ENCODE results near the gene THTPA.
A peak's percentile ranks its signal among the peaks of the same experiment; 100 is the strongest.

The THTPA gene

DNA sequence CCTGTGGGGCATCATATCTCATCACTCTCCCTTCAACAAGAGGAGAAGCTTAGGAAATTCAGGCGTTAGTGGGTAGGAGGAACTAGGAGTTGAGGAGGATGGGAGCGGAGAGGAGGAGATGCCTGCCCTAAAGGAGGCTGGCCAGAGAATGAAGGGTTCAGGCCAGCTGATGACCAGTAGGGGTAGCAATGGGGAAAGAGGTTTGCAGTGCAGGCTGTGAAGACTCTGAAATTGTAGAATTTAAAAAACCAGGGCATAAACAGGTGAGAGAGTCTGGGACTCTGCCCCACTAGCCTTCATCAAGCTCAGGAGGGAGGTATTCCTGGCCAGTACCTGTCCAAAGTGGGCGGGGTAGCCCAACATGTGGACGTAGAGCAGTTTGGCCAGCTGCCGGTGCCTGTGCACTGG is 10.7 kb downstream of the THTPA start:
- H3K9me3 Mint-ChIP-seq, result no peaks in the 10 kb centered on the region
- ATAC-seq, result peak; percentile 5
- peaks cover 39% of the 10 kb centered on the region for H3K4me1 Mint-ChIP-seq
- H3K4me3 Mint-ChIP-seq, result peak overlapping the region; percentile 100
- peak overlapping the region; percentile 92 for H3K27ac Mint-ChIP-seq
- H3K36me3 Mint-ChIP-seq, result peaks cover 28% of the 10 kb centered on the region
- peaks cover 6% of the 10 kb centered on the region for H3K27me3 Mint-ChIP-seq

DNA sequence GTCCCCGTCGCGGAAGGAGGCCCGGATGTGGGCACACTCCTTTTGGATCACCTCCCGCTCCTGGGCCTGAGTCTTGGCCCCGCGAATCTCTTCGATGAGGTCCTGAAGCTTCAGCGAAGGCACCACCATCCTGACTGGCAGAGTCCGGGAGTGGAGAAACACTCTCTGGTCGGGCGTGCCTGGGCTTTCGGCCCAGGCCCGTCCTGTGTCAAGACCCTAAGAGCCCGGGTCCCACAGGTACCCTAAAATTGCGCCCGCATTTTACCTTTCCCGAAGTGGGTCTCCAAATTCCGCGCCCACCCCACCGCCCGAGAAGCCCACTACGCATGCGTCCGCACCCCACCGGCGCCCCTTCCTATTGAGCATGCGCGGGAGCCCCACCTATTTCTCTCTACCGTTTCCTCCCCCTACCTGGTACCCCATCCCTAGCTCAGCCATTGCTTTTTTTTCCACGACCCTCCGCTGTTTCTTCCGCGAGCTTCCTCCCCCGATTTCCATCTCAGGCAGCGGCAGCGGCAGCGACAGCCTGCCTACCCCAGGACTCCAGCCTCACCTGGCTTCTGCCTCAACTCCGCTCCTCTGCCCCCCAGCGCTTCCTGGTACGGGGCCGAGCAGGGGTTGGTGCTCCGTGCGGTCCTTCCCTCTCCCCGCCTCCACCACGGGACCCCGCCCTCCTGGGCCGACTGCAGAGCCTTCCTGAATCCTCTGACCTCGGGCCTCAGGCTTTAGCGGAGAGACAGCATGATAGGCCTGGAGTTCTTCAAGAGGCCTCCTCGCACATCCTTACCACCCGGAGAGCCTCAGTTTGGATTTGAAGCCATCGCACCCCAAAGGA is 11.3 kb downstream of the THTPA start, which contains the start of gene AP1G2:
Gene AP1G2, minus strand, starts transcription at position 606 of the 835 bp plus-strand sequence. Its CDS starts 477 bp downstream, at position 129.
- H3K9me3 Mint-ChIP-seq, result no peaks in the 10 kb centered on the region
- peak within 1 kb of the TSS; percentile 92 for H3K27ac Mint-ChIP-seq
- peak within 1 kb of the TSS; percentile 100 for H3K4me3 Mint-ChIP-seq
- peak; percentile 98 for ATAC-seq
- H3K4me1 Mint-ChIP-seq, result peaks cover 39% of the 10 kb centered on the region
- H3K36me3 Mint-ChIP-seq, result peaks cover 25% of the 10 kb centered on the region
- H3K27me3 Mint-ChIP-seq, result peaks cover 13% of the 10 kb centered on the region

DNA sequence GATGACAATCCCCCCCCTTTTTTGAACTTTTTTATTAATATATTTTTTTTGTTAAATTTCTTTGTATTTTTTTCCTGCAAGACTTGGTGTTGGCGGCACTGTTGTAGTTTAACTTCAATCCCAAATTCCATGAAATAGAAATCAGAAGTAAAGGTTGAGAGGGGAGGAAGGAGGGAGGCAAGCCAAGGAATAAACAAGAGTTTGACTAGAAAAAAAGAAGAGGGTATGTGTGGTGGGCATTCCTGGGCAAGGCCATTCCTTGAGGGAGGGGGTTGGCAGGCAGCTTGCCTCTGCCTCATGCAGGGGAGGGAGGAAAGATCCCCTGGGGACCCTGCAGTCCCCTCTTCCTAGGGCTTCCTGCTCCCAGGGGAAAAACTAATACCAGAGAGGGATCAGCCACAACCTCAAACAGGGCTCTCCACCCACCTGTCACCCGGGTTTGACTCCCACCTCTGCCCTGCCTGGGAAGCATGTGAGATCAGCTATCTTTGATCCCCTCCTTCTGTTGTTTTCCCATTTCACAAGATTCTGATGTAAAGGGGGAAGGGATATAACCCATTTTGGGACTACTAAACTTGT is 12.0 kb downstream of the THTPA start:
- peak overlapping the region; percentile 92 for H3K27ac Mint-ChIP-seq
- H3K9me3 Mint-ChIP-seq, result no peaks in the 10 kb centered on the region
- peaks cover 20% of the 10 kb centered on the region for H3K27me3 Mint-ChIP-seq
- no peak for ATAC-seq
- H3K4me1 Mint-ChIP-seq, result peaks cover 35% of the 10 kb centered on the region
- peak overlapping the region; percentile 100 for H3K4me3 Mint-ChIP-seq
- H3K36me3 Mint-ChIP-seq, result peaks cover 21% of the 10 kb centered on the region

DNA sequence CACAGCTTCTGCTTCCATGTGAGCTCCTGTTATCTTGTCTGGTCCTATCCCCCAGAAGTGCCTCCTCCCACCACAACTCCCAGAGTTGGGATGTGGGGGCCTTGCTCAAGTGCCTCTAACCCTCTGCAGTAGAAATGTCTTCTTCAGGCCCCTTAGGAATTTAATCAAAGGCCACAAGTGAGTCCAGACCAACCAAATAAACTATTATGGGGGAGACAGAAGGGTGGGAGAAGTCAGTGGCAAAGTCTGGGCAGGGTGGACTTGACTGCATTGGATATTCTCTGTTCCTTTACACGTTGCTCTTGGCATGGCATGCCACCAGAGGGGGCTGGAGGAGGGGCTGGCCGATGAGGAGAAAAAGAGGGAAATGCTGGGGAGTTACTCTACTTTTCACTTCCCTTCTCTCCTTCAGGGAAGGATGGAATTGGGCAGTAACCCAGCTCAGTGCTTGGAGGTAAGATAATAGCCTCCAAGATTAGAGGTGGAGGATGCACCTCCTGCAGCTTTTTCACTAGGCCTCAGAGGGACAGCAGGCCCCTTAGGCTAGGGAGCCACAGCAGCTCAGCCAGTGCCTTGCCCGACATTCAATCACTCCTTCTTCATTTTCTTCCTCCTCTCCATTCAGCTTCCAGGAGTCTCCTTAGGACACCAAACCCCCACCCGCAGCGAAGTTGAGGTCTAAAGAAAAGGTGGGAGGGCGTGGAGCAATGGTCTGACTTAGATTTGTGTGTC is 12.7 kb downstream of the THTPA start:
- no peak for ATAC-seq
- H3K36me3 Mint-ChIP-seq, result peaks cover 17% of the 10 kb centered on the region
- no peaks in the 10 kb centered on the region for H3K9me3 Mint-ChIP-seq
- H3K4me1 Mint-ChIP-seq, result peaks cover 33% of the 10 kb centered on the region
- H3K27me3 Mint-ChIP-seq, result peaks cover 21% of the 10 kb centered on the region
- H3K4me3 Mint-ChIP-seq, result peak overlapping the region; percentile 100
- H3K27ac Mint-ChIP-seq, result peak overlapping the region; percentile 92

DNA sequence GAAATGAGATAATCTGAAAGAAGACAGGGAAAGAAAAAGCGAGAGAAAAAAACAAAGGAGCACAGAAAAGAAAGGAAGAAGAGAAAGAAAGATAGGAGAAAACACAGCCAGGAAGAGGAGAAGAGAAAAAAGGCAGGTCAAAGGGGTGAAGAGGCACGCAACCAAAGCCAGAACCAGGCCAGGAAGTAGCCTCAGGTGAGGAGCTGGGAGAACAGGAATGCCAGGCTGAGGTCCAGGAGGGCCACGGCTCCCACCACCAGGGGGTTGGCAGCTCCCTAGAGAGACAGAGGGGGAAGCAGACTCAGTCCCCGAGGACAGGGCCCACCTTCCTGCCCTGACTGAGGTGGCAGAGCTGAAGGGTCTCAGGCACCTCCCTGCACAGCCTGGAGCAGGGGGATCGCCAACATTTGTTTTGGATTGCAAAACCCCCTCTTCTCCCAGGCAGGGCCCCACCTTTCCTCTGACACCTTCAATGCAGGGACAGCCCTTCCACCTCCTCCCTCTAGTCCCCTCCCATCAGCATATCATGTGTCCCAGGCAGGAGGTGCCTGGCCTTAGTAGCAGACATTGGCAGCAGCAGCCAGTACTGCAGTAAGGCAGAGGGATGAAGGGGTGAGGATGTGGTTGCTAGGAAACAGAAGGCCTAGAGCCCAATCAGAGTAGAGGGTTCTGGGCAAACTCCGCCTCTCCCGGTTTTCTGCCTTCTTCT is 13.5 kb downstream of the THTPA start:
- H3K4me1 Mint-ChIP-seq, result peaks cover 27% of the 10 kb centered on the region
- H3K9me3 Mint-ChIP-seq, result no peaks in the 10 kb centered on the region
- ATAC-seq, result no peak
- H3K27me3 Mint-ChIP-seq, result peaks cover 29% of the 10 kb centered on the region
- peaks cover 11% of the 10 kb centered on the region for H3K36me3 Mint-ChIP-seq
- H3K4me3 Mint-ChIP-seq, result no peak overlapping the region
- H3K27ac Mint-ChIP-seq, result peak overlapping the region; percentile 92

DNA sequence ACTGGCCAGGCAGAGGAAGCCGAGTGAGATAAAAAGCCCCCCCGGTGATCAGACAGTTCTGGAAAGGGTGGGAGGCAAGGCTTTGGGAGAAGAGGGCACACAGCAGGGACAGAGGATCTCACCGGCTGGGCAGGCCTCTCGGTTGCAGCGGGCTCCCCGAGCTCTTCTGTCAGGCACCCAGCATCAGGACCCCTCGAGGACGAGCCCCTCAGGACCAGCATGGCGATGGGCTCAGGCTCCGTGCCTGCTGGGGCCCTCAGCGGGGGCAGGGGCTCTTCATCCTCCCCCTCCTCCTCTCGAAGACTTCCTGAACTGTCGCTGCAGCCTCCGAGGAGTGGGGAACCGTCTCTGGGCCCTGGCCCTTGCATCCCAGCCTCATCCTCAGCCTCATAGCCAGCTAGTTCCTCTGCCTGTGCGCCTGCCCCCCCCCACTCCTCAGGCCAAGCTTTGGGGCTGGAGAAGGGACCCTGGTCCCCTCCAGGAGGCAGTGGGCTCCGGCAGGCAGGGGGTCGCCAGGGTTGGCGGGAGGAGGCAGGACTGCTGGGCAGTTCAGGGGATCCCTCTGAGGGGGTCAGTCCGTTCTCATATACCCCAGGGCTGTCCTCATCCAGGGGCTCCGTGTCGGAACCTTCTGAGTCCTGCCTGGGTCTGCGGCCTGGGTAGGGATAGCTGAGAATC is 14.9 kb downstream of the THTPA start:
- Mint-ChIP-seq H3K27me3 (peaks cover 41% of the 10 kb centered on the region), H3K9me3 (no peaks in the 10 kb centered on the region), H3K36me3 (no peaks in the 10 kb centered on the region), H3K4me1 (peaks cover 21% of the 10 kb centered on the region), H3K4me3 (no peak overlapping the region), H3K27ac (no peak overlapping the region)
- no peak for ATAC-seq

DNA sequence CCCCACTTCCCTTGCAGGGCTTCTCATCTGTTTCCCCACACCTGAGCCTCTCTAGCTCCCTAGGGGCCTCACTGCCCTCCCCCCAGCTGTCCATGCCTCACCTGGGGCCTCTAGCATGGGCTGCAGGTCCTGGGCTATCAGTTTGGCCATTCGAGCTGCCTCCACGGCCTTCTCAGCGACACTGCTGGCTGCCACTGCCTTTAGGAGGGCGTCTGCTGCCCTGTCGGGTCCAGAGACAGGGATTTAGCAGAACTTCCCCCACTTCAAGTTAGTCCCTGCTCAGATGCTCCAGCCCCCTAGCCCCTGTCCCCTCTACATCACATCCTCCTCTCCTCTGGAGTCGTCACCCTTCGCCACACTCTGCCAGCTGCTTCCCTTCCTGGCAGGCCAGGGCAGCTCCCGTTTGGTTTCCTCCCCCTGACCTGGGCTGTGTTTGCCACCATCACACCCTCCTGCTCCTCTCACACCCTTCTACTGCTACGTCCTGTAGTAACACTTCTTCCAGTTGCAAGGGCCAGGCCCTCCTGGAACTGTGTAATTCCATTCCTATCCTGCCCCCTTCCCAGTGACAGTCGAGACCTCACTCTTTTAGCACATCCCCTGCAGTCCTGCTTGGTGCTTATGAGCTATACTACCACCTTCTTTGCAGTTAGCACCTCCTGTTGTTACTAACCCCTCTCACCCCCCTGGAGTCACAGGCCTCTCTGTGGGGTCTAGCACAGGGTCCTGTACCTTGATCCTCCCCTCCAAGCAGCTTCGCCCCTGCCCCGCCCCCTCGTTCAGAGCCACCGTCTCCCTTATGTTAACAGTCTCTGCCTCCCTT is 15.8 kb downstream of the THTPA start:
- H3K27ac Mint-ChIP-seq, result no peak overlapping the region
- ATAC-seq, result no peak
- peaks cover 51% of the 10 kb centered on the region for H3K27me3 Mint-ChIP-seq
- H3K4me3 Mint-ChIP-seq, result no peak overlapping the region
- no peaks in the 10 kb centered on the region for H3K36me3 Mint-ChIP-seq
- H3K9me3 Mint-ChIP-seq, result no peaks in the 10 kb centered on the region
- peaks cover 20% of the 10 kb centered on the region for H3K4me1 Mint-ChIP-seq

DNA sequence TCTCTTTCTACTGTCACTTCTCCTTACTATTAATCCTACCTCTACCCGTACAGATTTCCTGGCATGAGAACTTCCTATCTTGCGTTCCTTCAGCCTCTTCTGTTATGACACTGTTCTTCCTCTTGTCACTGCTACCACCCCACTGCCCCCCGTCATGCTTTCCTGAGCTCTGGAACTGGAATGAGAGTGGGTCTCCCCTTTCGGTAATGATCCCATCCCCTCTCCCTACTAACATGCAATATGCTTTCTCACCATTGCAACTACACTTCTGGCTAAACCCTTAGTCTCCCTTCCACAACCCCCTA is 16.4 kb downstream of the THTPA start:
- Mint-ChIP-seq H3K36me3 (no peaks in the 10 kb centered on the region), H3K4me3 (no peak overlapping the region), H3K27ac (no peak overlapping the region), H3K9me3 (no peaks in the 10 kb centered on the region), H3K27me3 (peaks cover 56% of the 10 kb centered on the region), H3K4me1 (peaks cover 22% of the 10 kb centered on the region)
- ATAC-seq, result no peak

DNA sequence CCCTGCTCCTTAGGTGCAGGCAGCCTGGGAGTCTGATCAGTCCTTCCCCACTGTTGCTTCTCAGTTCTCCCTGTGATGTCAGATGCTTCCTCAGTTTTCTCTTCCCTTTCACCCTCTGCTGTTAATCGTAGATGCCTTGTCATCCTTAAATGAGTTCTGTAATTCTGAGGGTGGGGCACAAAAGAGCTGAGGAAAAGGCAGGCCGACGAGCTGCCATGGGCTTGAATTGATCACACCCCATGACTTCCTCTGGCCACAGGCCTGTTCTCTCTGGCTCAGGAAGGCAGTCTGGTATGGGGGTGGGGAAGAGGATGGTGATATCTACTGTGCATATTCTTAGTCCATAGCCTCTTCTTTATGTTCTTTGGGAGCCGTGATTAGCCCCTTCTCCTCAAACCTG is 16.8 kb downstream of the THTPA start:
- H3K4me1 Mint-ChIP-seq, result peaks cover 26% of the 10 kb centered on the region
- H3K36me3 Mint-ChIP-seq, result no peaks in the 10 kb centered on the region
- H3K4me3 Mint-ChIP-seq, result no peak overlapping the region
- H3K27ac Mint-ChIP-seq, result no peak overlapping the region
- peaks cover 59% of the 10 kb centered on the region for H3K27me3 Mint-ChIP-seq
- H3K9me3 Mint-ChIP-seq, result no peaks in the 10 kb centered on the region
- ATAC-seq, result no peak

DNA sequence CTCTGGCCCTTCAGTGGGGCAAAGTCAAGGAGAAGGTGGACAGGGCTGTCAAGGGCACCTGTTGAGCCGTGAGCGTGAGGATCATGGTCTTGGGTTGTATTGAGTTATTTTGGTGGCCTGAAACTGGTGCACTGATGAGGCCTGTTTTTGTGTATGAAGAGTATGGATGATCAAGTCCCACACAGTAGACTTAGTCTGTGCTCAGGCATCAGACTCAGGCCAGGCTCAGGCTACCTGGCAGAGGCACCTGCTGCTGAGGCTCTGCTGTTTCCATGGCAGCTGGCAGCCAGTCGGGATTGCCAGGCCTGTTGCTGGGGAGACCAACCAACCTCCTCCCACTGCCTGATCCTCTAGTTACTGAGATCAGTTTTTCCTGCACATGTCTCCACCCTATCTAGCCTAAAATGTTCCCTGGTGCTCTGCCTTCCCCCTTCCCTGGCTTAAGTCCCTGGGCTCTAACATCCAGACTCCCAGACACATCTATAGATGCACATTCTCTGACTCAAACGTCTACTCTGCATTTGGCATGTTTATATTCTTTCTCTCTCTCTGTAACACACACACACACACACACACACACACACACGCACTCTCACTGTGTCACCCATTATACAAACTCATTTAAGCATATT is 17.4 kb downstream of the THTPA start:
- Mint-ChIP-seq H3K4me3 (no peak overlapping the region), H3K27me3 (peaks cover 66% of the 10 kb centered on the region), H3K9me3 (no peaks in the 10 kb centered on the region), H3K27ac (no peak overlapping the region), H3K36me3 (no peaks in the 10 kb centered on the region), H3K4me1 (peaks cover 26% of the 10 kb centered on the region)
- ATAC-seq, result no peak

DNA sequence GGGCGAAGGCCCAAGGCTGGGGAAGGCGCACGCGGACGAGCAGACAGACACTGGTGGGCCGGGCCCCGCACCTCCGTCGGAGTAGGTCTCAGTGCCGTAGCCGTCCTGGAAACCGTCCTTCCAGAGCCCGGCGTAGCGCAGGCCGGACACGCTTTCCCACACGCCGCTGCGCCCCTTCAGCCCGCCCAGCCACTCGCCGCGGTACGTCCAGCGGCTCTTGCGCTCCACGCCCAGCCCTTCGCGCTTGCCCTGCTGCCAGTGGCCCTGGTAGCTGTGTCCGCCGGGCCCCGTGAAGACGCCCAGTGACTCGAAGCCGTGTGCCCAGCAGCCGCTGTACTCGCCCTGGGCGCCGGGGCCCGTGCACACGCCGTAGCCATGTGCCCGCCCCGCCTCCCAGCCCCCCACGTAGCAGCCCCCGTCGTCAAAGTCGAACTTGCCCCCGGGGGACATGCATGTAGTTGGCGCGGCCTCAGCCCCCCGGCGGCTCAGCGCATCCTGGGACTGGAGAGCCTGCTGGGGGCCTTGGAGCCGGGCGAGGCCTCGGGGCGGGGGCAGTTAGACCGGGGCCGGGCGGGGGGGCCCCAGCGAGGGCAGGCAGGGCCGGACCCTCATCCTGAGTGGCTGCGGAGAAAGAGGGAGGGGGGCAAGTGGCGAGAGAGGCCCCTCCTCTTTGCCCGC is 21.1 kb downstream of the THTPA start:
- H3K36me3 Mint-ChIP-seq, result no peaks in the 10 kb centered on the region
- H3K9me3 Mint-ChIP-seq, result no peaks in the 10 kb centered on the region
- H3K4me3 Mint-ChIP-seq, result peak overlapping the region; percentile 57
- H3K27me3 Mint-ChIP-seq, result peaks cover 75% of the 10 kb centered on the region
- H3K4me1 Mint-ChIP-seq, result peaks cover 24% of the 10 kb centered on the region
- peak overlapping the region; percentile 13 for H3K27ac Mint-ChIP-seq
- peak; percentile 22 for ATAC-seq

DNA sequence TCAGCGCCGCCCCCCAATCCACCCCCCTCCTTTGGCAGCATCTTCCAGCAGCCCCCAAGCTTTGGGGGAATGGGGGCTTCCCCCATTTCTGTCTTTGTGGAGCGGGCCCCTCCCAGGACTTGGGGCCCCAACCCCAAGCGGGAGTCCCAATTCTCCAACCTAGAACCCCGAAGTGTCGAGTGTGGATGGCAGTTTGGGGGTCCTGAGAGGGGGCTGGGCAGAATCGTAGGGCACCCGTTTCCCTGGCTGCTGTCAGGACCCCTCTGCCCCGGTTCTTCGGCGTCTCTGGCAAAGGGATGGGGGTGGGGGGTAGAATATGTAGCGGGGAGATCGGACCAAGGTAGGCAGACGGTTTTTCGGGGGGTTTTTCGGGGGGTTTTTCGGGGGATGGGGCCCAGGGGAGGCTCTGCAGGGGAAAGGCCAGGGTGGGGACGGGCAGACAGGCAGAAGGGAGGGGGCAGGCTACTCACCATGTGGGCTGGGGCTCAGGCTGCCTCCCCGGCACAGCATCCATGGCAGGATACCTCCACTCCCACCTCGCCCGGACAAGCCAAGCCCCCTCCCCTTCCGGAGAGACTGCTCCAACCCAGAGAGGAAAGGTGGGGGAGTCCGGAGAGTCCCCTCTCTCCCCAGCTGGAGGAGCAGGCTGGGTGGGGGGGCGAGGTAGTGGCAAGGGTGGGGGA is 21.8 kb downstream of the THTPA start:
- ATAC-seq, result no peak
- Mint-ChIP-seq H3K9me3 (no peaks in the 10 kb centered on the region), H3K27ac (peak overlapping the region; percentile 13), H3K4me3 (peak overlapping the region; percentile 47), H3K4me1 (peaks cover 24% of the 10 kb centered on the region), H3K36me3 (no peaks in the 10 kb centered on the region), H3K27me3 (peaks cover 68% of the 10 kb centered on the region)
